Loucy (cell line): ENCODE data around the gene TBL1XR1.

Source experiments
- H2AFZ ChIP-seq: fragments of 200-600 bp; sonication (generic); 2 replicates; pipeline ENCODE4 v1.6.0; 2016; ENCODE audit warnings: antibody characterized with exemption, mild to moderate bottlenecking, low read length, moderate library complexity
- H3F3A ChIP-seq: fragments of 200-600 bp; 2 replicates; pipeline ENCODE4 v1.6.0; 2016; ENCODE audit warnings: antibody characterized with exemption, low read depth, mild to moderate bottlenecking
- H3K27me3 ChIP-seq: fragments of 200-600 bp; sonication (generic); 2 replicates; pipeline ENCODE4 v1.6.1; 2014; ENCODE audit warnings: low read length, mild to moderate bottlenecking; ENCODE audit not compliant: insufficient read depth, poor library complexity, severe bottlenecking
- H3K36me3 ChIP-seq: fragments of 200-600 bp; sonication (generic); 2 replicates; pipeline ENCODE4 v1.6.1; 2016; ENCODE audit warnings: low read length; ENCODE audit not compliant: insufficient read depth
- H3K4me1 ChIP-seq: fragments of 200-600 bp; sonication (generic); 2 replicates; pipeline ENCODE4 v1.5.1; 2014; ENCODE audit warnings: low read length, mild to moderate bottlenecking; ENCODE audit not compliant: insufficient read depth, poor library complexity, severe bottlenecking
- H3K4me2 ChIP-seq: fragments of 200-600 bp; sonication (generic); 2 replicates; pipeline ENCODE4 v1.6.0; 2014; ENCODE audit warnings: antibody characterized with exemption, low read length, low read depth, mild to moderate bottlenecking; ENCODE audit not compliant: poor library complexity, severe bottlenecking
- H3K4me3 ChIP-seq: fragments of 200-600 bp; sonication (generic); 2 replicates; pipeline ENCODE4 v1.5.1; 2014; ENCODE audit warnings: low read length, mild to moderate bottlenecking, mixed read lengths; ENCODE audit not compliant: poor library complexity, severe bottlenecking
- H3K79me2 ChIP-seq: fragments of 200-600 bp; sonication (generic); 2 replicates; pipeline ENCODE4 v1.6.1; 2014; ENCODE audit warnings: low read length; ENCODE audit not compliant: insufficient read depth
- H3K9ac ChIP-seq: fragments of 200-600 bp; sonication (generic); 2 replicates; pipeline ENCODE4 v1.6.0; 2014; ENCODE audit warnings: mild to moderate bottlenecking, low read depth, low read length, moderate library complexity; ENCODE audit not compliant: poor library complexity, severe bottlenecking
- H3K9me2 ChIP-seq: fragments of 200-600 bp; sonication (generic); replicated peaks from 2 replicates; pipeline ENCODE4 v1.6.1; 2016; ENCODE audit warnings: low read depth, low read length, mixed read lengths
- H3K9me3 ChIP-seq: fragments of 200-600 bp; sonication (generic); 2 replicates; pipeline ENCODE4 v1.6.1; 2014; ENCODE audit warnings: mild to moderate bottlenecking, antibody characterized with exemption, low read length, low read depth; ENCODE audit not compliant: insufficient read depth
- H4K20me1 ChIP-seq: fragments of 200-600 bp; sonication (generic); 2 replicates; pipeline ENCODE4 v1.6.0; 2014; ENCODE audit warnings: antibody characterized with exemption, low read length, mild to moderate bottlenecking; ENCODE audit not compliant: insufficient read depth, poor library complexity, severe bottlenecking
- EZH2phosphoT487 ChIP-seq: fragments of 200-600 bp; IDR thresholded peaks from 2 replicates; pipeline ENCODE4 v1.6.1; 2018; ENCODE audit warnings: antibody characterized with exemption, mild to moderate bottlenecking, moderate library complexity, borderline replicate concordance
- TF ChIP-seq, protein P1 (sequence below): fragments of 200-600 bp; sonication (generic); conservative IDR thresholded peaks from 2 replicates; pipeline ENCODE4 v1.5.1; 2014; ENCODE audit warnings: mild to moderate bottlenecking, antibody characterized with exemption, low read length

TBL1XR1 gene

GRCh38 chr3:177221744-177222143 lies 24.5 kb upstream of the TBL1XR1 start:
- Histone ChIP-seq H3F3A (no peaks in the 10 kb centered on the region), H2AFZ (no peak overlapping the region), H3K36me3 (no peaks in the 10 kb centered on the region), H3K4me2 (no peak overlapping the region), H3K9me3 (no peaks in the 10 kb centered on the region), H3K9ac (no peak overlapping the region), H3K4me3 (no peak overlapping the region), H3K79me2 (no peaks in the 10 kb centered on the region), H3K4me1 (peaks cover 45% of the 10 kb centered on the region), H3K27me3 (no peaks in the 10 kb centered on the region), H4K20me1 (no peaks in the 10 kb centered on the region), H3K9me2 (no peaks in the 10 kb centered on the region)
- TF ChIP-seq EZH2phosphoT487 = no peak
- TF ChIP-seq, protein P1, sequence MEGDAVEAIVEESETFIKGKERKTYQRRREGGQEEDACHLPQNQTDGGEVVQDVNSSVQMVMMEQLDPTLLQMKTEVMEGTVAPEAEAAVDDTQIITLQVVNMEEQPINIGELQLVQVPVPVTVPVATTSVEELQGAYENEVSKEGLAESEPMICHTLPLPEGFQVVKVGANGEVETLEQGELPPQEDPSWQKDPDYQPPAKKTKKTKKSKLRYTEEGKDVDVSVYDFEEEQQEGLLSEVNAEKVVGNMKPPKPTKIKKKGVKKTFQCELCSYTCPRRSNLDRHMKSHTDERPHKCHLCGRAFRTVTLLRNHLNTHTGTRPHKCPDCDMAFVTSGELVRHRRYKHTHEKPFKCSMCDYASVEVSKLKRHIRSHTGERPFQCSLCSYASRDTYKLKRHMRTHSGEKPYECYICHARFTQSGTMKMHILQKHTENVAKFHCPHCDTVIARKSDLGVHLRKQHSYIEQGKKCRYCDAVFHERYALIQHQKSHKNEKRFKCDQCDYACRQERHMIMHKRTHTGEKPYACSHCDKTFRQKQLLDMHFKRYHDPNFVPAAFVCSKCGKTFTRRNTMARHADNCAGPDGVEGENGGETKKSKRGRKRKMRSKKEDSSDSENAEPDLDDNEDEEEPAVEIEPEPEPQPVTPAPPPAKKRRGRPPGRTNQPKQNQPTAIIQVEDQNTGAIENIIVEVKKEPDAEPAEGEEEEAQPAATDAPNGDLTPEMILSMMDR = no peak

GRCh38 chr3:177220136-177220974 lies 23.1 kb upstream of the TBL1XR1 start:
- Histone ChIP-seq H3K27me3 (no peaks in the 10 kb centered on the region), H3K4me1 (peaks cover 37% of the 10 kb centered on the region), H3K9me3 (no peaks in the 10 kb centered on the region), H3F3A (no peaks in the 10 kb centered on the region), H3K79me2 (no peaks in the 10 kb centered on the region), H2AFZ (no peak overlapping the region), H3K9ac (no peak overlapping the region), H3K4me3 (no peak overlapping the region), H3K4me2 (no peak overlapping the region), H3K9me2 (no peaks in the 10 kb centered on the region), H3K36me3 (no peaks in the 10 kb centered on the region), H4K20me1 (no peaks in the 10 kb centered on the region)
- TF ChIP-seq EZH2phosphoT487 = no peak
- TF ChIP-seq, protein P1 = no peak

DNA sequence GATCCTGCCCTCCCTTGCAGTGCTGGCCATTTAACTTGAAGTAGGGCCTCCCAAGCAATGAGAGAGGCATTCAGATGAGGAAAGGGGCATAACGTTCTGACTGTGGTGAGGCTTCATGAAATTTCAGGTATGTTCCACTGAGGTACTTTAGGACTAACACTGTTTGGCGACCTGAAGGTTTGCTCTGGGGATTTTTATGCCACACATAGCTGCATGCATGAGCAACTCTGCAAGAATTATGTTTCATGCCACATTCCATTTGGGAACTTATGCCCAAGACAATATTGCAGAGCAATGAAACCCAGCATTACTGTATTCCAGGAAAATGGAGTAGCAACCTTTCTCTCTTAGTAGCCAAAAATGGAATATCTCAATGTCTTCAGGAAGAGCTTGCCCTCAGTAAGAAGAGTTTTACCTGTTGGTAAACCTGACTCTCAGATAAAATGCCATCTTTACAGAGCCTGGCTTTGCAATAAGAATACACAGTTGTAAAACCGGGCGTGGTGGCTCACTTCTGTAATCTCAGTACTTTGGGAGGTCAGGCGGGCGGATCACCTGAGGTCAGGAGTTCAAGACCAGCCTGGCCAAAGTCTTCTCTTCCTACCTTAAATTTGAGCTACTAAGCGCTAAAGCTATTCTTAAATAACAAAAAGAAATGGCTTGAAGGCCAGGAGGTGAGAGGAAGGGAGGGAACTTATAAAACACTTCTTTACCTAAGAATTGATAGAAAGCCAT lies 16.7 kb upstream of the TBL1XR1 start:
- Histone ChIP-seq H3K4me1 (peaks cover 12% of the 10 kb centered on the region), H4K20me1 (no peaks in the 10 kb centered on the region), H3K27me3 (no peaks in the 10 kb centered on the region), H3K9me2 (no peaks in the 10 kb centered on the region), H3K9ac (no peak overlapping the region), H3K79me2 (no peaks in the 10 kb centered on the region), H2AFZ (no peak overlapping the region), H3F3A (no peaks in the 10 kb centered on the region), H3K9me3 (no peaks in the 10 kb centered on the region), H3K4me2 (no peak overlapping the region), H3K4me3 (no peak overlapping the region), H3K36me3 (no peaks in the 10 kb centered on the region)
- no peak for TF ChIP-seq EZH2phosphoT487
- TF ChIP-seq, protein P1 = no peak
